CD14-positive monocyte (primary cell): Measurements from ENCODE around the gene ASB1. TPM values are rescaled to one million over a fixed set of nuclear protein-coding genes. Genes with fewer than 3 reads are reported as not detected.

Source experiments
- DNase-seq, 3 donors: peaks; one replicate each; pipeline ENCODE4 v3.0.0-alpha.2; 2011 to 2022
- H2AFZ ChIP-seq: 2 replicates; pipeline ENCODE4 v1.6.0; 2012; ENCODE audit warnings: mild to moderate bottlenecking, low read depth, low read length, inconsistent platforms; ENCODE audit not compliant: insufficient read depth, poor library complexity, severe bottlenecking
- H3K27ac ChIP-seq, 2 donors: 1 replicate in 1 of 2; 2 replicates in 1 of 2; pipeline ENCODE4 v1.5.1; 2012 to 2013; ENCODE audit warnings: low read length in 2 of 2, control low read depth in 1 of 2, inconsistent platforms in 1 of 2, low read depth in 1 of 2, mild to moderate bottlenecking in 1 of 2
- H3K27me3 ChIP-seq, 2 donors: one replicate each; pipeline versions ENCODE4 v1.6.0 to v1.6.1; 2011 to 2013; ENCODE audit warnings: low read length in 2 of 2; ENCODE audit not compliant: control insufficient read depth in 2 of 2, insufficient read depth in 2 of 2
- H3K36me3 ChIP-seq, 2 donors: replicated peaks in 1 of 2; 1 replicate in 1 of 2; 2 replicates in 1 of 2; pipeline versions ENCODE4 v1.5.1 to v1.6.1; 2012 to 2013; ENCODE audit warnings: low read length in 2 of 2, control low read depth in 1 of 2, inconsistent platforms in 1 of 2, mild to moderate bottlenecking in 1 of 2; ENCODE audit not compliant: insufficient read depth in 2 of 2, control insufficient read depth in 1 of 2
- H3K4me1 ChIP-seq, 2 donors: 1 replicate in 1 of 2; 2 replicates in 1 of 2; pipeline versions ENCODE4 v1.5.1 to v1.6.1; 2012 to 2013; ENCODE audit warnings: low read length in 2 of 2, control low read depth in 1 of 2, inconsistent platforms in 1 of 2, mild to moderate bottlenecking in 1 of 2, moderate library complexity in 1 of 2; ENCODE audit not compliant: insufficient read depth in 2 of 2, control insufficient read depth in 1 of 2
- H3K4me2 ChIP-seq: replicated peaks from 2 replicates; pipeline ENCODE3; 2012; ENCODE audit warnings: low read length, moderate library complexity, mild to moderate bottlenecking; ENCODE audit not compliant: poor library complexity, severe bottlenecking; ENCODE audit errors: extremely low read depth
- H3K4me3 ChIP-seq, 3 experiments: fragments of 200-600 bp in 1 of 3; sonication (generic) in 1 of 3; replicated peaks in 1 of 3; 1 replicate in 2 of 3; 2 replicates in 1 of 3; pipeline ENCODE4 v1.5.1; 2011 to 2013; ENCODE audit warnings: low read length in 3 of 3, mild to moderate bottlenecking in 3 of 3, control low read depth in 2 of 3, low read depth in 2 of 3, inconsistent platforms in 1 of 3, moderate library complexity in 1 of 3
- H3K79me2 ChIP-seq: 2 replicates; pipeline ENCODE4 v1.6.0; 2012; ENCODE audit warnings: mild to moderate bottlenecking, control low read depth, inconsistent platforms, low read length, moderate library complexity; ENCODE audit not compliant: insufficient read depth
- H3K9ac ChIP-seq: 2 replicates; pipeline ENCODE4 v1.6.0; 2017; ENCODE audit warnings: low read length, mild to moderate bottlenecking; ENCODE audit not compliant: insufficient read depth, poor library complexity, severe bottlenecking
- H3K9me3 ChIP-seq, 2 donors: replicated peaks in 1 of 2; 1 replicate in 1 of 2; 2 replicates in 1 of 2; pipeline versions ENCODE4 v1.5.1 to v1.6.1; 2012 to 2013; ENCODE audit warnings: low read length in 2 of 2, control low read depth in 1 of 2; ENCODE audit not compliant: control insufficient read depth in 1 of 2, insufficient read depth in 1 of 2
- H4K20me1 ChIP-seq: 2 replicates; pipeline ENCODE4 v1.6.0; 2012; ENCODE audit warnings: mild to moderate bottlenecking, low read length, control low read depth, moderate library complexity; ENCODE audit not compliant: insufficient read depth
- H3K27ac Mint-ChIP-seq, 7 donors: one replicate each; pipeline ENCODE4 v1.8.0; 2020; ENCODE audit warnings: mild to moderate bottlenecking in 7 of 7, mixed read lengths in 7 of 7, moderate library complexity in 6 of 7, inconsistent platforms in 2 of 7
- H3K27me3 Mint-ChIP-seq, 3 donors: one replicate each; pipeline ENCODE4 v1.8.0; 2021 to 2022; ENCODE audit warnings: low read depth in 3 of 3, mild to moderate bottlenecking in 3 of 3, mixed read lengths in 3 of 3, moderate library complexity in 3 of 3, inconsistent platforms in 1 of 3
- H3K36me3 Mint-ChIP-seq, 2 donors: one replicate each; pipeline ENCODE4 v1.8.0; 2020; ENCODE audit warnings: mixed read lengths in 2 of 2, inconsistent platforms in 1 of 2, mild to moderate bottlenecking in 1 of 2
- H3K4me1 Mint-ChIP-seq: one replicate; pipeline ENCODE4 v1.8.0; 2020; ENCODE audit warnings: mild to moderate bottlenecking, mixed read lengths
- H3K4me3 Mint-ChIP-seq, 2 donors: one replicate each; pipeline ENCODE4 v1.8.0; 2020; ENCODE audit warnings: mild to moderate bottlenecking in 2 of 2, mixed read lengths in 2 of 2, moderate library complexity in 1 of 2
- H3K9me3 Mint-ChIP-seq, 7 donors: one replicate each; pipeline ENCODE4 v1.8.0; 2020 to 2022; ENCODE audit warnings: mixed read lengths in 7 of 7, mild to moderate bottlenecking in 6 of 7, moderate library complexity in 6 of 7, inconsistent platforms in 2 of 7
- CTCF ChIP-seq: fragments of 200-600 bp; IDR thresholded peaks from one replicate; pipeline ENCODE4 v1.8.0; 2022; ENCODE audit warnings: antibody characterized with exemption, mild to moderate bottlenecking
- WGBS: methylation state at CpG from one replicate; pipeline ENCODE4 v1.1.5; 2013; ENCODE audit warnings: missing lambda C conversion rate; ENCODE audit not compliant: insufficient coverage; 5-methylcytosine and 5-hydroxymethylcytosine counted together
- intact Hi-C, 2 donors: fragments of 100-400 bp; cut with micrococcal nuclease; formaldehyde crosslinking; loops; one replicate each; pipeline versions ENCODE4 v1.15.0 to v1.15.1; 2023
- polyA plus RNA-seq, 3 donors: library from polyadenylated mRNA; depleted of rRNA in 1 of 3; unstranded in 2 of 3; stranded (reverse) in 1 of 3; fragments of 300-500 nt in 2 of 3; fragments of >200 nt in 1 of 3; fragmentation: Illumina TruSeq in 2 of 3; gene quantifications; 1 replicate in 2 of 3; 2 replicates in 1 of 3; pipeline ENCODE4 v1.2.3, GENCODE V29; 2012 to 2021

ASB1 gene
- polyA plus RNA-seq, 3 donors: 15.1 to 22.0 (median 16.0) TPM

- Histone ChIP-seq H3K27me3 (no peaks in the 10 kb centered on the region), H3K9ac (no peak overlapping the region), H3K9me3 (no peaks in the 10 kb centered on the region), H3K4me1 (no peaks in the 10 kb centered on the region), H3K4me3 (no peak overlapping the region), H2AFZ (no peak overlapping the region), H3K4me2 (no peak overlapping the region), H3K79me2 (no peaks in the 10 kb centered on the region), H4K20me1 (no peaks in the 10 kb centered on the region), H3K27ac (no peak overlapping the region), H3K36me3 (no peaks in the 10 kb centered on the region)
- WGBS: 99% methylated on average over 8 of the region's 8 CpGs
- TF ChIP-seq CTCF: no peak
- DNase-seq: no peak
- peaks cover 0 to 4% (median 0%) of the 10 kb centered on the region in 7 donors for H3K9me3 Mint-ChIP-seq
- H3K4me1 Mint-ChIP-seq: no peaks in the 10 kb centered on the region
- no peak overlapping the region for H3K27ac Mint-ChIP-seq
- intact Hi-C loops: no loop called here
- peaks cover 2 to 10% (median 2%) of the 10 kb centered on the region in 3 donors for H3K27me3 Mint-ChIP-seq
- H3K4me3 Mint-ChIP-seq: no peak overlapping the region
- no peaks in the 10 kb centered on the region for H3K36me3 Mint-ChIP-seq
Observed at GRCh38 chr2:238498188-238498587, 71.5 kb downstream of the ASB1 start.

DNA sequence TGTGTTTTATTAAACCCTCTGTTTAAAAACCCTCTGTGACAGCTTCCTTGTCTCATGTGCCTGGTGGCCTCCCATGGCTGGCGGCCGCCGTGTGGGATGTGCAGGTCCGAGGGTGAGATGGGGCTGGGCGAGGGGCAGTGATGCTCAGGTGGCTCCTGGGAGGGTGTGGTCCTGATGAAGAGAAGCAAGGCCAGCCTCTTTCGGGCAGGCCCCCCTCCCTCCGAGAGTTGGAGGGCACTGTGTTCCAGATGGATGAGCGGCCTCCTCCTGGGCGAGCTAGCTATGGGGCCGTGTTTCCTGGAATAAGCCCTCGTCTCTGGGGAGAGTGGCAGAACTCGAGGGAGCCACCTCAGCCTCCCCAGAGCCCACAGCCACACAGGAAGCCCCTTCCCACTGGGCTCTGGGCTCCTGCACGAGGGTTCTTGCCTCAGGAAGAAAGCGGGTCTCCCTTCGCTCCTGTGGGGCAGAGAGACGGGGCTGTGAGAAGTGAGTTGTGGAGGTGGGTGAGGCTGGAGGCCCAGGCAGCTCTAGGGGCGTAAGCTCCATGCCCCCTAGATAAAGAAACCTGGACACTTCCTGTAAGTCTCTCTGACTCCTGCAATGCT, 72.1 kb downstream of the ASB1 start:
- H3K27ac ChIP-seq: no peak overlapping the region
- H3K27ac Mint-ChIP-seq: no peak overlapping the region
- H3K4me1 Mint-ChIP-seq: no peaks in the 10 kb centered on the region
- no peak overlapping the region for H2AFZ ChIP-seq
- no peaks in the 10 kb centered on the region for H3K4me1 ChIP-seq
- no peak for DNase-seq
- H3K4me2 ChIP-seq: no peak overlapping the region
- no peaks in the 10 kb centered on the region for H3K27me3 ChIP-seq
- no peak overlapping the region for H3K4me3 ChIP-seq
- no peaks in the 10 kb centered on the region for H3K79me2 ChIP-seq
- H4K20me1 ChIP-seq: no peaks in the 10 kb centered on the region
- H3K9me3 ChIP-seq: no peaks in the 10 kb centered on the region
- H3K36me3 ChIP-seq: no peaks in the 10 kb centered on the region
- no peak overlapping the region for H3K4me3 Mint-ChIP-seq
- peaks cover 2 to 10% (median 3%) of the 10 kb centered on the region in 3 donors for H3K27me3 Mint-ChIP-seq
- TF ChIP-seq CTCF: no peak
- H3K9me3 Mint-ChIP-seq: peaks cover 0 to 4% (median 0%) of the 10 kb centered on the region in 7 donors
- WGBS: 93% methylated on average over 10 of the region's 17 CpGs
- H3K9ac ChIP-seq: no peak overlapping the region
- intact Hi-C loops: no loop called here
- H3K36me3 Mint-ChIP-seq: no peaks in the 10 kb centered on the region
